Mucosa of stomach (tissue), 1 donor: ENCODE results near the gene LITAFD.
"Not testable (repeated sequence)": the region's sequence is repeated elsewhere in the genome, so short reads cannot be mapped to it uniquely, and the experiment has no call there.

Source experiments
- H3K27me3 ChIP-seq: one replicate; pipeline ENCODE4 v1.7.0; 2013; ENCODE audit warnings: mild to moderate bottlenecking, low read length; ENCODE audit not compliant: control insufficient read depth, insufficient read depth
- H3K36me3 ChIP-seq: one replicate; pipeline ENCODE4 v1.7.0; 2013; ENCODE audit warnings: low read length; ENCODE audit not compliant: control insufficient read depth, insufficient read depth
- H3K4me1 ChIP-seq: one replicate; pipeline ENCODE4 v1.7.0; 2013; ENCODE audit warnings: mild to moderate bottlenecking, low read length; ENCODE audit not compliant: control insufficient read depth, insufficient read depth
- H3K4me3 ChIP-seq: one replicate; pipeline ENCODE4 v1.7.0; 2013; ENCODE audit warnings: low read length
- H3K9ac ChIP-seq: one replicate; pipeline ENCODE4 v1.7.0; 2013; ENCODE audit warnings: mild to moderate bottlenecking, low read length, moderate library complexity
- H3K9me3 ChIP-seq: one replicate; pipeline ENCODE4 v1.7.0; 2013; ENCODE audit warnings: mild to moderate bottlenecking, low read length, moderate library complexity; ENCODE audit not compliant: control insufficient read depth
- donor health status: Pancreatic carcinoma.

The LITAFD gene

GRCh38 chr16:8867932-8868415, 14.2 kb upstream of the LITAFD start:
- Histone ChIP-seq H3K4me3 (peak overlapping the region; percentile 67), H3K9ac (peak overlapping the region; percentile 72), H3K9me3 (no peaks in the 10 kb centered on the region), H3K4me1 (peaks cover 54% of the 10 kb centered on the region), H3K36me3 (no peaks in the 10 kb centered on the region), H3K27me3 (no peaks in the 10 kb centered on the region)

GRCh38 chr16:8868416-8869211, 13.5 kb upstream of the LITAFD start, which contains the start of gene CARHSP1:
Gene CARHSP1 (minus strand): TSS chr16:8869006. CDS start chr16:8859328, 9,678 bp downstream.
- no peaks in the 10 kb centered on the region for H3K27me3 ChIP-seq
- no peaks in the 10 kb centered on the region for H3K9me3 ChIP-seq
- peaks cover 48% of the 10 kb centered on the region for H3K4me1 ChIP-seq
- peak within 1 kb of the TSS; percentile 67 for H3K4me3 ChIP-seq
- H3K36me3 ChIP-seq, result no peaks in the 10 kb centered on the region
- peak within 1 kb of the TSS; percentile 75 for H3K9ac ChIP-seq

GRCh38 chr16:8869212-8869987, 12.8 kb upstream of the LITAFD start:
- peak overlapping the region; percentile 75 for H3K9ac ChIP-seq
- H3K4me3 ChIP-seq, result no peak overlapping the region
- peaks cover 40% of the 10 kb centered on the region for H3K4me1 ChIP-seq
- no peaks in the 10 kb centered on the region for H3K9me3 ChIP-seq
- no peaks in the 10 kb centered on the region for H3K27me3 ChIP-seq
- H3K36me3 ChIP-seq, result no peaks in the 10 kb centered on the region

GRCh38 chr16:8869988-8870241, 12.2 kb upstream of the LITAFD start:
- H3K27me3 ChIP-seq, H3K4me3 ChIP-seq, H3K9me3 ChIP-seq, H3K36me3 ChIP-seq: not testable (repeated sequence)
- Histone ChIP-seq H3K4me1 (peaks cover 35% of the 10 kb centered on the region), H3K9ac (peak overlapping the region; percentile 75)

GRCh38 chr16:8872071-8872470, 10.1 kb upstream of the LITAFD start:
- H3K4me1 ChIP-seq, result peaks cover 20% of the 10 kb centered on the region
- H3K9me3 ChIP-seq, result no peaks in the 10 kb centered on the region
- no peak overlapping the region for H3K4me3 ChIP-seq
- no peaks in the 10 kb centered on the region for H3K36me3 ChIP-seq
- H3K9ac ChIP-seq, result no peak overlapping the region
- no peaks in the 10 kb centered on the region for H3K27me3 ChIP-seq

GRCh38 chr16:8872967-8873865, 8.9 kb upstream of the LITAFD start:
- no peaks in the 10 kb centered on the region for H3K9me3 ChIP-seq
- H3K36me3 ChIP-seq, result no peaks in the 10 kb centered on the region
- no peak overlapping the region for H3K9ac ChIP-seq
- H3K27me3 ChIP-seq, result no peaks in the 10 kb centered on the region
- H3K4me1 ChIP-seq, result peaks cover 13% of the 10 kb centered on the region
- no peak overlapping the region for H3K4me3 ChIP-seq

- H3K27me3 ChIP-seq, H3K4me3 ChIP-seq, H3K36me3 ChIP-seq, H3K9ac ChIP-seq, H3K9me3 ChIP-seq: not testable (repeated sequence)
- peaks cover 19% of the 10 kb centered on the region for H3K4me1 ChIP-seq
Measured at GRCh38 chr16:8873866-8874195, 8.3 kb upstream of the LITAFD start.

- no peaks in the 10 kb centered on the region for H3K36me3 ChIP-seq
- no peaks in the 10 kb centered on the region for H3K9me3 ChIP-seq
- no peak overlapping the region for H3K9ac ChIP-seq
- no peak overlapping the region for H3K4me3 ChIP-seq
- H3K4me1 ChIP-seq, result peaks cover 18% of the 10 kb centered on the region
- H3K27me3 ChIP-seq, result no peaks in the 10 kb centered on the region
Measured at GRCh38 chr16:8874388-8874787, 7.8 kb upstream of the LITAFD start.

GRCh38 chr16:8875317-8875716, 6.8 kb upstream of the LITAFD start:
- H3K4me3 ChIP-seq, H3K9ac ChIP-seq, H3K27me3 ChIP-seq, H3K9me3 ChIP-seq, H3K36me3 ChIP-seq: not testable (repeated sequence)
- H3K4me1 ChIP-seq, result peaks cover 13% of the 10 kb centered on the region

- Histone ChIP-seq H3K9me3 (no peaks in the 10 kb centered on the region), H3K4me1 (peaks cover 7% of the 10 kb centered on the region), H3K9ac (no peak overlapping the region), H3K27me3 (peaks cover 6% of the 10 kb centered on the region), H3K36me3 (no peaks in the 10 kb centered on the region), H3K4me3 (no peak overlapping the region)
Measured at GRCh38 chr16:8877894-8878522, 4.1 kb upstream of the LITAFD start.

- Histone ChIP-seq H3K4me1 (peaks cover 7% of the 10 kb centered on the region), H3K36me3 (no peaks in the 10 kb centered on the region), H3K9me3 (no peaks in the 10 kb centered on the region), H3K27me3 (peaks cover 6% of the 10 kb centered on the region), H3K4me3 (no peak overlapping the region), H3K9ac (no peak overlapping the region)
Measured at GRCh38 chr16:8878523-8878911, 3.6 kb upstream of the LITAFD start.
